GM18520 (cell line): ENCODE results near the gene PIP4K2A.

Source experiments
- ATAC-seq: cut with Tn5 transposase; IDR thresholded peaks from one replicate; pipeline ENCODE4 v1.9.1; 2021; ENCODE audit not compliant: unreplicated experiment

Gene PIP4K2A

GRCh38 chr10:22489975-22490374 is 224.4 kb downstream of the PIP4K2A start:
- no peak for ATAC-seq

DNA sequence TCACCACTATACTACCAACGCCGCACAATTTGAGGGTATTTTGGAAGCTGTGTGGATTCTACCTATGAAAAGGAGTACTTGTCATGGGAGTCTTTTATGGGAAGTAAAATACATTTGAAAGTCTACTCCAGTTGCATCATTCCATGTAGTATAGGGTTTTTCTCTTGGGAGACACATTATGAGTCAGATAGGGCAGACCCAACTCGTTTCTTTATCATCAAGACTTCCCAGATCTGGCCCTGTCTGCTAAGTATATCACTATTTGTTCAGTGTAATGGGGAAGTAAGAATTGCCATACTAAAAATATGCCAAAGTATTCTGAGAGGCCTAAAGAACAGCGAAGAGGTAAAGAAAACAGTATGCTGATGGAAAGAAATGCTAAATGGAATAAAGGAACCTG is 224.9 kb downstream of the PIP4K2A start:
- ATAC-seq: no peak

- ATAC-seq: no peak
Observed at GRCh38 chr10:22486431-22486830, 227.9 kb downstream of the PIP4K2A start.
